HFFc6 (cell line): ENCODE measurements around the gene CLEC4A. TPM values are rescaled to one million over a fixed set of nuclear protein-coding genes. Genes with fewer than 3 reads are reported as not detected.

Experiments
- DNase-seq: peaks from one replicate; pipeline ENCODE4 v3.0.0-alpha.2; 2018
- H3K27ac Mint-ChIP-seq: 2 replicates; pipeline ENCODE4 v1.8.0; 2020; ENCODE audit warnings: mild to moderate bottlenecking, mixed read lengths
- H3K27me3 Mint-ChIP-seq: 2 replicates; pipeline ENCODE4 v1.8.0; 2021; ENCODE audit warnings: mild to moderate bottlenecking, moderate library complexity, mixed read lengths; ENCODE audit not compliant: insufficient read depth
- H3K36me3 Mint-ChIP-seq: 2 replicates; pipeline ENCODE4 v1.8.0; 2021; ENCODE audit warnings: low read depth, mixed read lengths
- H3K4me1 Mint-ChIP-seq: 2 replicates; pipeline ENCODE4 v1.8.0; 2020; ENCODE audit warnings: low read depth, mixed read lengths
- H3K4me3 Mint-ChIP-seq: 2 replicates; pipeline ENCODE4 v1.8.0; 2020; ENCODE audit warnings: mild to moderate bottlenecking, moderate library complexity, mixed read lengths
- H3K9me3 Mint-ChIP-seq: 2 replicates; pipeline ENCODE4 v1.8.0; 2020; ENCODE audit warnings: mild to moderate bottlenecking, mixed read lengths
- long read RNA-seq: library from polyadenylated mRNA; unstranded; transcript quantifications from one replicate; pipeline ENCODE4 v2.0.0, GENCODE V29; 2019
- total RNA-seq, 6 experiments: library from RNA; stranded (reverse); fragmentation: NEBNext Ultra II Directional; extraction: Animal tissue kit (Norgen Biotek cat#: 25700); gene quantifications; 2 replicates in 1 of 6; 3 replicates in 5 of 6; pipeline ENCODE4 v1.2.3, GENCODE V29; 2021
- TF ChIP-seq, protein P1 (sequence below): fragments of 200-600 bp; sonication (generic); IDR thresholded peaks from 2 replicates; pipeline ENCODE4 v1.5.0; 2021; ENCODE audit warnings: antibody characterized with exemption, mild to moderate bottlenecking

The CLEC4A gene
- under 1 TPM in 5 of 6 experiments, not detected in 1; 0.23 to 0.38 (median 0.34) TPM for total RNA-seq
- long read RNA-seq = 0 reads

DNA sequence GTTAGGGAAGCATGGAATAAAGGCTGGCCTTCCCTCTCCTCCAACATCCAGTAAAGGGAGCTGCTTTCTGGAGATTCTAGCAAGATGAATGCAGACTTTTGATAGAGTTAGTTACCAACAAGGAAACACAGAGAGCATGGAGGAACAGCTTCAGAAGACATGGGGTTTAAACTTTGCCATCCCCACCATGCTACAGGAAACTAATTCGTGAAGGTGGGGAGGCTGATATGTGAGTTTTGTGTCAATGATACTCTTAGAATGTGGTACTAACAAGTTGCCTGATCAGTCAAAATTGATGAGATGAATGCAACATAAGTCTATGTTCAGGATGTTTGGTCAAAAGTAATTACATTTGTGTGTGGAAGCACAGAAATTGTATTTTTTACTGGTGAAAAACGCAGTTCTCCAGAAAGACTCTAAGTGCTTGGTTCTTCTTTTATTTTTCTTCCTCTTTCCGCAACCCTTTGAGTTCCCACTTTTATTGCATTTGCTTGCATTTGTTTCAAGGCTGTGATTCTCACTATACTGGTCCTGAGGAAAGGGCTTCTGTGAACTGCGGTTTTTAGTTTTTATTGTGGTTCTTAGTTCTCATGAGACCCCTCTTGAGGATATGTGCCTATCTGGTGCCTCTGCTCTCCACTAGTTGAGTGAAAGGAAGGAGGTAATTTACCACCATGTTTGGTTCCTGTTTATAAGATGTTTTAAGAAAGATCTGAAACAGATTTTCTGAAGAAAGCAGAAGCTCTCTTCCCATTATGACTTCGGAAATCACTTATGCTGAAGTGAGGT lies at the start of gene CLEC4A:
Gene CLEC4A (plus strand): TSS at position 494 of the 789 bp plus-strand sequence. CDS start 262 bp downstream, at position 756.
- Mint-ChIP-seq H3K9me3 (no peaks in the 10 kb centered on the region), H3K4me3 (no peak within 1 kb of the TSS), H3K36me3 (no peaks in the 10 kb centered on the region), H3K27ac (no peak within 1 kb of the TSS), H3K4me1 (no peaks in the 10 kb centered on the region), H3K27me3 (peaks cover 2% of the 10 kb centered on the region; the same call in 1 of the 2 replicates)
- no peak for DNase-seq
- TF ChIP-seq, protein P1, sequence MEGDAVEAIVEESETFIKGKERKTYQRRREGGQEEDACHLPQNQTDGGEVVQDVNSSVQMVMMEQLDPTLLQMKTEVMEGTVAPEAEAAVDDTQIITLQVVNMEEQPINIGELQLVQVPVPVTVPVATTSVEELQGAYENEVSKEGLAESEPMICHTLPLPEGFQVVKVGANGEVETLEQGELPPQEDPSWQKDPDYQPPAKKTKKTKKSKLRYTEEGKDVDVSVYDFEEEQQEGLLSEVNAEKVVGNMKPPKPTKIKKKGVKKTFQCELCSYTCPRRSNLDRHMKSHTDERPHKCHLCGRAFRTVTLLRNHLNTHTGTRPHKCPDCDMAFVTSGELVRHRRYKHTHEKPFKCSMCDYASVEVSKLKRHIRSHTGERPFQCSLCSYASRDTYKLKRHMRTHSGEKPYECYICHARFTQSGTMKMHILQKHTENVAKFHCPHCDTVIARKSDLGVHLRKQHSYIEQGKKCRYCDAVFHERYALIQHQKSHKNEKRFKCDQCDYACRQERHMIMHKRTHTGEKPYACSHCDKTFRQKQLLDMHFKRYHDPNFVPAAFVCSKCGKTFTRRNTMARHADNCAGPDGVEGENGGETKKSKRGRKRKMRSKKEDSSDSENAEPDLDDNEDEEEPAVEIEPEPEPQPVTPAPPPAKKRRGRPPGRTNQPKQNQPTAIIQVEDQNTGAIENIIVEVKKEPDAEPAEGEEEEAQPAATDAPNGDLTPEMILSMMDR = no peak

DNA sequence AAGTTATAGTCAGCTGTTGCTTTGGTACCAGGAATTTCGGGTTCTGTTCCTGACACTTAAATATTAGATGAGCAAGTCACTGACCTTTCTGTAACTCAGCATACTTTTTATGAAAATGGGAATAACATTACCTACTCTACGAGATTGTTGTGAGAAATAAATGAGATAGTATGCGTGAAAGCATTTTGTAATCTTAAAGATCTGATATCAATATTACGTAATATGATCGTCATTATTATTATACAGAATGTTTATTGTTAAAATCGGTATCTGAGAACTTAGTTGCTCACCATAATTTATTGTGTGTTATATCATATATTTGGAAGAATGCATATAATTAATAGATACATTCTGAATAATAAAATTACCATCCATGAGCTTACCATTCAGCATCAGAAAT lies 47.5 kb upstream of the CLEC4A start:
- H3K4me1 Mint-ChIP-seq = peaks cover 37% of the 10 kb centered on the region
- DNase-seq = no peak
- no peaks in the 10 kb centered on the region for H3K36me3 Mint-ChIP-seq
- H3K27ac Mint-ChIP-seq = no peak overlapping the region
- TF ChIP-seq, protein P1 = no peak
- no peak overlapping the region for H3K4me3 Mint-ChIP-seq
- no peaks in the 10 kb centered on the region; the same call in 1 of the 2 replicates for H3K27me3 Mint-ChIP-seq
- H3K9me3 Mint-ChIP-seq = no peaks in the 10 kb centered on the region

DNA sequence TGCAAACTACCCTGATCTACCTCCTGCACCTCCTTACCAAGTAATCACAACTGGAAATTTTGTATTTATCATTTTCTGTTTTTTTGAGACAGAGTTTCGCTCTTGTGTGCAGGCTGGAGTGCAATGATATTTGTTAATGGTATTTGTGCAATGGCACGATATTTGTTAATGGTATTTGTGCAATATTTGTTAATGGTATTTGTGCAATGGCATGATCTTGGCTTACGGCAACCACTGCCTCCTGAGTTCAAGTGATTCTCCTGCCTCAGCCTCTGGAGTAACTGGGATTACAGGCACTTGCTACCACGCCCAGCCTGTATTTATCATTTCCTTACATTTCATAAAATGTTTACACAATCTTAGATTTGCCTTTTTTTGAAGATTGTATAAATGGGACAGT lies 47.1 kb upstream of the CLEC4A start:
- Mint-ChIP-seq H3K4me1 (peaks cover 41% of the 10 kb centered on the region), H3K27ac (no peak overlapping the region), H3K27me3 (no peaks in the 10 kb centered on the region; the same call in 1 of the 2 replicates), H3K9me3 (no peaks in the 10 kb centered on the region), H3K4me3 (no peak overlapping the region), H3K36me3 (no peaks in the 10 kb centered on the region)
- no peak for DNase-seq
- TF ChIP-seq, protein P1 = no peak

DNA sequence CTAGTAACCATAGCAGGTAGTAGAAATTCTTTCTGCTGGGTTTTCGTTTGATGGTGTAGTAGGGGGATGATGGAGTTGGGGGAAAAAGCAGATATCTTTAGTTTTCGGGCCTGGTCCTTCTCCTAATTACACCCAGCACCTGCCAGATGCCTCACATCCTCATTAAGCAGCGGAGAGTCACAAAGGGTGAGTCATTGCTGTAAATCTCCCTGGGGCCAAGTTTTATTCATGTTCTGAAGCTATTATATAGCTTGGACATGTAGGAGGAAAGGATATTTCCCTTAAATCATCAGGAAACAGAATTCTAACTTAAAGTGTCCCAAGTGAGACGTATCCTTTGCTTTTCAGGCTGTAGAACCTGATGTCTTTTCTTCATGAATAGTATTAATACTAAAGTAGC lies 46.2 kb upstream of the CLEC4A start:
- H3K27me3 Mint-ChIP-seq = no peaks in the 10 kb centered on the region; the same call in 1 of the 2 replicates
- H3K4me1 Mint-ChIP-seq = peaks cover 44% of the 10 kb centered on the region
- no peaks in the 10 kb centered on the region for H3K9me3 Mint-ChIP-seq
- TF ChIP-seq, protein P1 = no peak
- H3K27ac Mint-ChIP-seq = peak overlapping the region; percentile 73
- peak overlapping the region; percentile 48; the same call in 1 of the 2 replicates for H3K4me3 Mint-ChIP-seq
- no peaks in the 10 kb centered on the region for H3K36me3 Mint-ChIP-seq
- DNase-seq = peak; percentile 64

DNA sequence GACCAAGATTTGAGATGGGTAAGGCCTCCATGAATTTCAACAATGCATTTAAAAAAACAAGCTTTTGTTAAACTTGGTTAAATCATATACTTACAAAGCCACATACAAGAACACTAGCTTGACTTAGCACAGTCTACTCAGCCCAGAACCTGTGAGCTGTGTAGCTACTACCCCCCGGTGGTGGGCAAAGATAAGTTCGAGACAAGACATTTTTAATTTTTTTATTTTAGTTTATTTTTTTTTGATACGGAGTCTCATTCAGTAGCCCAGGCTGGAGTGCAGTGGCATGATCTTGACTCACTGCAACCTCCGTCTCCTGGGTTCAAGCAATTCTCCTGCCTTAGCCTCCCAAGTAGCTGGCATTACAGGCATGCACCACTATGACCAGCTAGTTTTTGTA lies 45.0 kb upstream of the CLEC4A start:
- peak; percentile 72 for DNase-seq
- no peak overlapping the region for H3K4me3 Mint-ChIP-seq
- H3K4me1 Mint-ChIP-seq = peaks cover 51% of the 10 kb centered on the region
- TF ChIP-seq, protein P1 = peak; percentile 79
- H3K27me3 Mint-ChIP-seq = peaks cover 4% of the 10 kb centered on the region
- no peaks in the 10 kb centered on the region for H3K9me3 Mint-ChIP-seq
- H3K36me3 Mint-ChIP-seq = no peaks in the 10 kb centered on the region
- peak overlapping the region; percentile 59 for H3K27ac Mint-ChIP-seq
